ENCODE data around the gene HECTD3. TPM values are rescaled to one million over a fixed set of nuclear protein-coding genes. Genes with fewer than 3 reads are reported as not detected.

HECTD3 gene
- total and polyA plus RNA-seq, 2 experiments from 2014 or later = 22.5 to 28.1 TPM

GRCh38 chr1:45001011-45001481 is 10.1 kb downstream of the HECTD3 start:
- Histone ChIP-seq H3K36me3 (peaks cover 19% of the 10 kb centered on the region), H3K4me1 (ENCODE audit: low read depth) (no peaks in the 10 kb centered on the region), H3K9me3 (ENCODE audit: low read depth) (no peaks in the 10 kb centered on the region), H3K27ac (no peak overlapping the region), H3K27me3 (no peaks in the 10 kb centered on the region), H3K4me3 (no peak overlapping the region)
- DNase-seq (ENCODE audit: low read depth in 1 of 2, low spot score in 1 of 2) = no peak
- no peak for TF ChIP-seq CTCF (IDR thresholded peaks at IDR 0.05; ENCODE audit: low read depth, low read length)

GRCh38 chr1:44999232-44999631 is 11.9 kb downstream of the HECTD3 start:
- H3K36me3 ChIP-seq = peaks cover 6% of the 10 kb centered on the region
- H3K4me3 ChIP-seq = no peak overlapping the region
- DNase-seq (ENCODE audit: low read depth in 1 of 2, low spot score in 1 of 2) = no peak
- no peak overlapping the region for H3K27ac ChIP-seq
- no peaks in the 10 kb centered on the region for H3K9me3 ChIP-seq (ENCODE audit: low read depth)
- no peaks in the 10 kb centered on the region for H3K27me3 ChIP-seq
- TF ChIP-seq CTCF (IDR thresholded peaks at IDR 0.05; ENCODE audit: low read depth, low read length) = no peak
- no peaks in the 10 kb centered on the region for H3K4me1 ChIP-seq (ENCODE audit: low read depth)

- Histone ChIP-seq H3K4me3 (no peak overlapping the region), H3K4me1 (ENCODE audit: low read depth) (no peaks in the 10 kb centered on the region), H3K9me3 (ENCODE audit: low read depth) (no peaks in the 10 kb centered on the region), H3K27me3 (no peaks in the 10 kb centered on the region), H3K36me3 (no peaks in the 10 kb centered on the region), H3K27ac (no peak overlapping the region)
- TF ChIP-seq CTCF (IDR thresholded peaks at IDR 0.05; ENCODE audit: low read depth, low read length) = no peak
- no peak for DNase-seq (ENCODE audit: low read depth in 1 of 2, low spot score in 1 of 2)
Observed at GRCh38 chr1:44995467-44996238, 15.5 kb downstream of the HECTD3 start.

GRCh38 chr1:44994309-44994898 is 16.7 kb downstream of the HECTD3 start:
- no peaks in the 10 kb centered on the region for H3K4me1 ChIP-seq (ENCODE audit: low read depth)
- no peak for DNase-seq (ENCODE audit: low read depth in 1 of 2, low spot score in 1 of 2)
- no peak overlapping the region for H3K4me3 ChIP-seq
- H3K27ac ChIP-seq = no peak overlapping the region
- H3K9me3 ChIP-seq (ENCODE audit: low read depth) = no peaks in the 10 kb centered on the region
- no peak for TF ChIP-seq CTCF (IDR thresholded peaks at IDR 0.05; ENCODE audit: low read depth, low read length)
- H3K36me3 ChIP-seq = no peaks in the 10 kb centered on the region
- no peaks in the 10 kb centered on the region for H3K27me3 ChIP-seq

GRCh38 chr1:44988531-44989156 is 22.5 kb downstream of the HECTD3 start:
- Histone ChIP-seq H3K4me3 (no peak overlapping the region), H3K27me3 (no peaks in the 10 kb centered on the region), H3K36me3 (no peaks in the 10 kb centered on the region), H3K27ac (no peak overlapping the region), H3K4me1 (ENCODE audit: low read depth) (peaks cover 6% of the 10 kb centered on the region), H3K9me3 (ENCODE audit: low read depth) (no peaks in the 10 kb centered on the region)
- no peak for TF ChIP-seq CTCF (IDR thresholded peaks at IDR 0.05; ENCODE audit: low read depth, low read length)
- DNase-seq (ENCODE audit: low read depth in 1 of 2, low spot score in 1 of 2) = no peak

All from cardiac muscle cell (in vitro differentiated cells and primary cell).